GM20000 (cell line): Measurements from ENCODE around the gene BTD.
"Not testable (repeated sequence)": the region's sequence is repeated elsewhere in the genome, so short reads cannot be mapped to it uniquely, and the experiment has no call there.

Experiments used
- DNase-seq: peaks from one replicate; pipeline ENCODE4 v3.0.0; 2012; ENCODE audit warnings: low spot score
- CTCF ChIP-seq: IDR thresholded peaks from 2 replicates; pipeline ENCODE4 v1.5.1; 2012; ENCODE audit warnings: mild to moderate bottlenecking, control low read depth; ENCODE audit errors: extremely low read depth, missing control alignments

The BTD gene

GRCh38 chr3:15585111-15585845 lies 16.3 kb upstream of the BTD start:
- TF ChIP-seq CTCF: no peak
- DNase-seq: no peak

GRCh38 chr3:15591242-15591641 lies 10.3 kb upstream of the BTD start:
- no peak for TF ChIP-seq CTCF
- no peak for DNase-seq

GRCh38 chr3:15591928-15592327 lies 9.6 kb upstream of the BTD start:
- no peak for DNase-seq
- TF ChIP-seq CTCF: no peak

GRCh38 chr3:15592968-15593367 lies 8.6 kb upstream of the BTD start:
- no peak for DNase-seq
- TF ChIP-seq CTCF: no peak

- DNase-seq: no peak
- TF ChIP-seq CTCF: no peak
Observed at GRCh38 chr3:15595955-15596354, 5.6 kb upstream of the BTD start.

GRCh38 chr3:15601046-15601398 lies 523 bp upstream of the BTD start:
- no peak for DNase-seq
- TF ChIP-seq CTCF: no peak

- no peak for DNase-seq
- TF ChIP-seq CTCF: no peak
Observed at GRCh38 chr3:15602146-15602536, 596 bp downstream of the BTD start.

GRCh38 chr3:15602816-15603215 lies 1.3 kb downstream of the BTD start:
- not testable (repeated sequence) for DNase-seq

GRCh38 chr3:15604584-15604983 lies 3.0 kb downstream of the BTD start:
- not testable (repeated sequence) for DNase-seq
